Measurements from ENCODE around the gene FOXC1. TPM values are rescaled to one million over a fixed set of nuclear protein-coding genes. Genes with fewer than 3 reads are reported as not detected.

The FOXC1 gene
- total RNA-seq, 2 donors from 2014 or later, result 5.5 to 25.9 TPM

DNA sequence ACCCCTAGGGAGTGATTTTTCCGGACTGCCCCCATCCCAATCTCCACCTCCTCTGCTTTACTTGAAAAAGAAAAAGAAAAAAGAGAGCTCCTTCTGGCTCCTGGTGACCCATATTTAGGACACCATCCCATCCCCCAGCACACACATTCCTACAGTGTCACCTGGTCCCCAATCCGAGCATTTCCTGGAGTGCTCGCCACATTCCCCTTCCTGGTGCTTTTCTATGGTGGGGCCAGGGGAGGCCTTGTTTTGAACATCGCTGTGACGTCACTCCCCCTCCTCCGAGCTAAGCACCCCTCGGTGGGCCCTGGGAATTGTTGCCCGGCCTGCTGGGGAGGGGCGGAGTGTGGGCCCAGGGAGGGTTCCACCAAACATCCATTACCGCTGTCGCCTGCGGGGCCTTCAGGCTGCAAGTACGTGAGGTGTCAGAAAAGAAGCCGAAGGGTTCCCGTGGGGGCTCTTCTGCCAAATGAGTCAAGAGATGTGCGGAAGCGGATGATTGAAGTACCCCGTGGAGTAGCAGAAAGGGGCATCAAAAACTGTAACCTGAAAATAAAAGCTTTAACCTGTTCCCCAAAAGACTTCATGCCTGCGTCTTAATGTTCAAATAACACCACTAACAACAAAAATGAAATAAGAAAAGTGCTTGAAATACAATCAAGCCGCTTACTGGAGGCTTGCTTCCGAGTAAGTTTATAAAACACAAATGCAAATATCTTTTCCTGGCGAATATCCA, 2.8 kb upstream of the FOXC1 start:
- no peak for ATAC-seq
- no peak for DNase-seq
- intact Hi-C loops (cut with DNase I), result loop anchor here (5.0 to 10.0 kb wide), 2 partner anchors 838 to 1090 kb away; no protein-coding TSS in a partner anchor

DNA sequence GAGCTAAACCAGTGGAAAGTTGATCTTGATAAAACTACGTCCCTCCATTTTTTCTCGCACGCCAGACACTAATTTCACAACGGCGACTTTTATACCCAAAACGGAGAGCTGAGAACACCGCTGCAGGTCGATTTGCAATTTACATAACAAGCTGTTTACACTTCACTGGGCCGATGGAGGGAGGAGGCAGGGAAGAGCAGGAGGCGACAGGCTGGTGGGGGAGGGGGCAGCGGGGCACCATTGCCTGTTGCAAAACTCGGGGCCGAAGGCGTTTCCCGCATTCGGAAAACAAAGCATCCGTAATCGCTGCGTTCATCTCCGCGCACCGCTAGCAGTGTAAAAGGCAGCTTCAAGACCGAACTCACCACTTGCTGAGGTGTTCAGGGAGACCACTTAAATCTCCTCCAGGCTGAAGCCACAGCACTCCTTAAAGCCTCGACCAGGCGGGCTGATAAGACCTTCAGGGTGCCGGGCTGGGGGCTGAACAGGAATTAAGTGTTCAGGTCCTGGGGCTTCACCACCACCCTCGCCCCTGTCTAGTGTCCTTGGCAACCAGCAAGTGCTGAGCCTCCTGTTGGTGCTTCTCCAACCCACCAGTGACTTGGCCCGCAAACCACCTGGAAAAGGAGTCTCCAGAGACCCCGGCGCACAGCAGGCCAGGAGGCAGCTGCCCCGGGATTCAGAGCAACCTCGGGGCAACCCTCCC, 2.0 kb upstream of the FOXC1 start:
- ATAC-seq (no peak), DNase-seq (no peak)
- intact Hi-C loops (cut with DNase I), result loop anchor here (5.0 to 10.0 kb wide), 2 partner anchors 837 to 1090 kb away; no protein-coding TSS in a partner anchor

GRCh38 chr6:1608222-1609040, 1.3 kb upstream of the FOXC1 start:
- intact Hi-C loops (cut with DNase I), result loop anchor here (5.0 to 10.0 kb wide), 2 partner anchors 836 to 1089 kb away; no protein-coding TSS in a partner anchor

GRCh38 chr6:1609041-1609647, 571 bp upstream of the FOXC1 start:
- peak; percentile 4 for ATAC-seq
- no peak for DNase-seq

More at GRCh38 chr6:1608222-1609040, 1.3 kb upstream of the FOXC1 start:
- ATAC-seq (no peak), DNase-seq (no peak)

DNA sequence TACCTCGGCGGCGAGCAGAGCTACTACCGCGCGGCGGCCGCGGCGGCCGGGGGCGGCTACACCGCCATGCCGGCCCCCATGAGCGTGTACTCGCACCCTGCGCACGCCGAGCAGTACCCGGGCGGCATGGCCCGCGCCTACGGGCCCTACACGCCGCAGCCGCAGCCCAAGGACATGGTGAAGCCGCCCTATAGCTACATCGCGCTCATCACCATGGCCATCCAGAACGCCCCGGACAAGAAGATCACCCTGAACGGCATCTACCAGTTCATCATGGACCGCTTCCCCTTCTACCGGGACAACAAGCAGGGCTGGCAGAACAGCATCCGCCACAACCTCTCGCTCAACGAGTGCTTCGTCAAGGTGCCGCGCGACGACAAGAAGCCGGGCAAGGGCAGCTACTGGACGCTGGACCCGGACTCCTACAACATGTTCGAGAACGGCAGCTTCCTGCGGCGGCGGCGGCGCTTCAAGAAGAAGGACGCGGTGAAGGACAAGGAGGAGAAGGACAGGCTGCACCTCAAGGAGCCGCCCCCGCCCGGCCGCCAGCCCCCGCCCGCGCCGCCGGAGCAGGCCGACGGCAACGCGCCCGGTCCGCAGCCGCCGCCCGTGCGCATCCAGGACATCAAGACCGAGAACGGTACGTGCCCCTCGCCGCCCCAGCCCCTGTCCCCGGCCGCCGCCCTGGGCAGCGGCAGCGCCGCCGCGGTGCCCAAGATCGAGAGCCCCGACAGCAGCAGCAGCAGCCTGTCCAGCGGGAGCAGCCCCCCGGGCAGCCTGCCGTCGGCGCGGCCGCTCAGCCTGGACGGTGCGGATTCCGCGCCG, 994 bp downstream of the FOXC1 start:
- ATAC-seq, result peak; percentile 0 to 2
- intact Hi-C loops (cut with DNase I), result loop anchor here in 1 of 2 donors (5.0 kb wide), 1 partner anchor 412 kb away; no protein-coding TSS in a partner anchor
- no peak for DNase-seq

More at GRCh38 chr6:1609041-1609647, 571 bp upstream of the FOXC1 start:
- intact Hi-C loops (cut with DNase I), result loop anchor here (5.0 to 10.0 kb wide), 2 partner anchors 836 to 1088 kb away; no protein-coding TSS in a partner anchor

- ATAC-seq (no peak), DNase-seq (no peak)
- intact Hi-C loops (cut with DNase I), result loop anchor here in 1 of 2 donors (5.0 kb wide), 1 partner anchor 411 kb away; no protein-coding TSS in a partner anchor
Observed at GRCh38 chr6:1611322-1611571, 1.5 kb downstream of the FOXC1 start.

DNA sequence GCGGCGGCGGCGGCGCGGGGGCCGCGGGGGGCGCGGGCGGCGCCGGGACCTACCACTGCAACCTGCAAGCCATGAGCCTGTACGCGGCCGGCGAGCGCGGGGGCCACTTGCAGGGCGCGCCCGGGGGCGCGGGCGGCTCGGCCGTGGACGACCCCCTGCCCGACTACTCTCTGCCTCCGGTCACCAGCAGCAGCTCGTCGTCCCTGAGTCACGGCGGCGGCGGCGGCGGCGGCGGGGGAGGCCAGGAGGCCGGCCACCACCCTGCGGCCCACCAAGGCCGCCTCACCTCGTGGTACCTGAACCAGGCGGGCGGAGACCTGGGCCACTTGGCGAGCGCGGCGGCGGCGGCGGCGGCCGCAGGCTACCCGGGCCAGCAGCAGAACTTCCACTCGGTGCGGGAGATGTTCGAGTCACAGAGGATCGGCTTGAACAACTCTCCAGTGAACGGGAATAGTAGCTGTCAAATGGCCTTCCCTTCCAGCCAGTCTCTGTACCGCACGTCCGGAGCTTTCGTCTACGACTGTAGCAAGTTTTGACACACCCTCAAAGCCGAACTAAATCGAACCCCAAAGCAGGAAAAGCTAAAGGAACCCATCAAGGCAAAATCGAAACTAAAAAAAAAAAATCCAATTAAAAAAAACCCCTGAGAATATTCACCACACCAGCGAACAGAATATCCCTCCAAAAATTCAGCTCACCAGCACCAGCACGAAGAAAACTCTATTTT, 2.0 kb downstream of the FOXC1 start:
- intact Hi-C loops (cut with DNase I), result loop anchor here in 1 of 2 donors (5.0 kb wide), 1 partner anchor 411 kb away; no protein-coding TSS in a partner anchor
- DNase-seq, result no peak
- ATAC-seq, result no peak

- intact Hi-C loops (cut with DNase I), result loop anchor here in 1 of 2 donors (5.0 kb wide), 1 partner anchor 410 kb away; no protein-coding TSS in a partner anchor
- DNase-seq, result no peak
- no peak for ATAC-seq
Observed at GRCh38 chr6:1612299-1612973, 2.7 kb downstream of the FOXC1 start.

DNA sequence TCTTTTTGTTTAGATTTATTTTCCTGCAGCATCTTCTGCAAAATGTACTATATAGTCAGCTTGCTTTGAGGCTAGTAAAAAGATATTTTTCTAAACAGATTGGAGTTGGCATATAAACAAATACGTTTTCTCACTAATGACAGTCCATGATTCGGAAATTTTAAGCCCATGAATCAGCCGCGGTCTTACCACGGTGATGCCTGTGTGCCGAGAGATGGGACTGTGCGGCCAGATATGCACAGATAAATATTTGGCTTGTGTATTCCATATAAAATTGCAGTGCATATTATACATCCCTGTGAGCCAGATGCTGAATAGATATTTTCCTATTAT, 3.2 kb downstream of the FOXC1 start:
- intact Hi-C loops (cut with DNase I), result loop anchor here in 1 of 2 donors (5.0 kb wide), 1 partner anchor 409 kb away; no protein-coding TSS in a partner anchor

DNA sequence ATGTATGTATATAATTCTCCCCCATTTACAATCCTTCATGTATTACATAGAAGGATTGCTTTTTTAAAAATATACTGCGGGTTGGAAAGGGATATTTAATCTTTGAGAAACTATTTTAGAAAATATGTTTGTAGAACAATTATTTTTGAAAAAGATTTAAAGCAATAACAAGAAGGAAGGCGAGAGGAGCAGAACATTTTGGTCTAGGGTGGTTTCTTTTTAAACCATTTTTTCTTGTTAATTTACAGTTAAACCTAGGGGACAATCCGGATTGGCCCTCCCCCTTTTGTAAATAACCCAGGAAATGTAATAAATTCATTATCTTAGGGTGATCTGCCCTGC, 3.6 kb downstream of the FOXC1 start:
- DNase-seq, result no peak
- no peak for ATAC-seq
- intact Hi-C loops (cut with DNase I), result loop anchor here in 1 of 2 donors (5.0 kb wide), 1 partner anchor 409 kb away; no protein-coding TSS in a partner anchor

More for the DNA sequence above, 3.2 kb downstream of the FOXC1 start:
- ATAC-seq (no peak), DNase-seq (no peak)

DNA sequence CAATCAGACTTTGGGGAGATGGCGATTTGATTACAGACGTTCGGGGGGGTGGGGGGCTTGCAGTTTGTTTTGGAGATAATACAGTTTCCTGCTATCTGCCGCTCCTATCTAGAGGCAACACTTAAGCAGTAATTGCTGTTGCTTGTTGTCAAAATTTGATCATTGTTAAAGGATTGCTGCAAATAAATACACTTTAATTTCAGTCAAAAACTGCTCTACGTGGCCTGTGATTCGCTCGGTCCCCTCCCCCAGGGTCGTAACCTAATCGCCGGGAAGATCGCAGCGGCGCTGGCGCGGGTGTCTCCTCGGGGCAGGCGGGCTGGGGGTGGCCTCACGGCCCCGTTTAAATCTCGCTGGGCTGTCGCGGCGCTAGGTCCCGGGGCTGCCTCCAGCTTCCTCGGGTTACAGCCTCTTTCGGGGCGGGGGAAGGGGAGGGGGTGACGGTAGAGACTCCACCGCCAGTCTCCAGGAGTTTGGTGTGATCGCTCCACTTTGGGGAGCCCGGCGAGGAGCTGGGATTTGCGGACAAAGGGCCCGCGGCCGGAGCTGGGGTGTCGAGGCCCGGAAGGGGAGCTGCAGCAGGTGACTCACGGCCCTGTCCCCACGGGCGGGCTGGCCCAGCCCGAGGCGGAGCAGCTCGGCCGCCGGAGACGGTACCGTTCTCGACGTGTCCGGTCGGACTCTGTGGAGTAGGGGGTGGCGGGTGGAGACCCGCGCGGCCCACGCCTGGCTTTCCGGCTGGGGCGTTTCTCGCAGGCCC, 4.2 kb downstream of the FOXC1 start:
- ATAC-seq, result peak; percentile 12 to 22
- DNase-seq, result no peak
- intact Hi-C loops (cut with DNase I), result loop anchor here in 1 of 2 donors (5.0 kb wide), 1 partner anchor 408 kb away; no protein-coding TSS in a partner anchor

DNA sequence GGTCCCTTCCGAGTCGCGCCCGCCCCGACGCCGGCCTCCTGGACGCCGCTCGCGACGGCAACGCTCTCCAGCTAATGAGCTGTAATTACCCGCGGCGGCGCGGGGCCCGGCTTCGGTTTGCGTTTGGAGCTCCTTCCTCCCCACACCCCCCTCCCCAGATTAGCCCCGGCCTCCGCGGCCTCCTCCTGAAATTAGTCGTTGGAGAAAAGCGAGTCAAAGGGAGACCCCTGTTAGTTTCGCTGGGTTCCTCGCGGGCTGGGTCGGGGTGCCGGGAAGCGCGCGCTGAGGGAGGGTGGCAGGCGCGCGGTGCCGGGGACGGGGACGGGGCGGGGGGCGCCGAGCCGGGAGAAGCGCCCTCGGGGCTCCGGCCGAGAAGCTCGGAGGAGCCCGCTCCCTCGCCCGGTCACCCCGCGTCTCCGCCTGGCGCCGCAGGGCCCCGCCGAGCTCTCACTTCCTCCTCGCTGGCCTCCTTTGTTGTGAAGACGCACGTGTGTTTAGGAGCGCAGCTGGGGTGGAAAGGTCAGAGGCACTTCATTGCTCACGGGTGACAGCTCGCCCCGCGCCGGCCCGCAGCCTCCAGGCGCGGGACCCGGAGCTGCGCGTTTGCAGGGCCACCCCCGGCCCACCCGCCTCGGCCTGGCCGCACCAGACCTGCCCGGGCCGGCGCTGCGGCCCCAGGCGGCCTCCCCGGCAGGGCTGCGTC, 4.9 kb downstream of the FOXC1 start:
- ATAC-seq (peak in 1 of 2 donors; percentile 7), DNase-seq (no peak)
- intact Hi-C loops (cut with DNase I), result loop anchor here in 1 of 2 donors (5.0 kb wide), 1 partner anchor 408 kb away; no protein-coding TSS in a partner anchor

DNA sequence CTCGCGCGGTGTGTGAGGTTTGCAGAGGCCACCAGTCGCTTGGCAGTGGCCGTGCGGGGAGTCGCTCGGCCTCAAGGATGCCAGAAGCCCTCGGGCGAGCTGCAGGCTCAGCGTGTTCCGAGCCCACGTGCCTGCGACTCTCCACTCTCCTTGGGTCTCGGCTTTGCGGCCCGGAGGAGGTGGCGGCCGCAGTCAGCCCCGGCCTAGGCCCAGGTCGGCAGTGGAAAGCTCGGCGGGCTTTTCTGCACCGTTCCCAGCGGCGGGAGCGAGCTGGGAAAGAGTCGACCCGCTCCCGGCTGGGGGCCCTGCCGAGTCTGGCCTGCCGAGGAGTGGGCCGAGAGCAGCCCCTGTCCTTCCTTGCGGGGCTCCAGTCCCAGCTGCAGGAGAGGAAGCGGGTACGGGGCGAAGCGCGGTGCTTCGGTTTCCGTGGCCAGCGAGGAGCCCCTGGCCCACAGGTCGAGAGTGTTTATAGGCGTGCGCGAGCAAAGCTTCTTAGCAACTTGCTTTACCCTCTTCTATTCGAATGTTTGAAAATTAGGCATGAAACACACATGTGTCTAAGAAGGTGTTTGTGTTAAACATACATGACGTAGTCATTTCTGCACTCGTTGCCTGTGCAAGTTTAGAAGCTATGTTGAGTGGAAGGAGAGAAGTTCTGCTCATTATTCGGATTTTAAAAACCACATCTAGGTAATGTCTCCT, 5.6 kb downstream of the FOXC1 start:
- intact Hi-C loops (cut with DNase I), result no loop called here
- no peak for ATAC-seq
- no peak for DNase-seq

- no peak for DNase-seq
- intact Hi-C loops (cut with DNase I), result no loop called here
Observed at GRCh38 chr6:1615853-1616420, 6.2 kb downstream of the FOXC1 start.

More at GRCh38 chr6:1615853-1616420, 6.2 kb downstream of the FOXC1 start:
- ATAC-seq, result no peak
